ENCODE data around the gene GREB1.

The GREB1 gene

DNA sequence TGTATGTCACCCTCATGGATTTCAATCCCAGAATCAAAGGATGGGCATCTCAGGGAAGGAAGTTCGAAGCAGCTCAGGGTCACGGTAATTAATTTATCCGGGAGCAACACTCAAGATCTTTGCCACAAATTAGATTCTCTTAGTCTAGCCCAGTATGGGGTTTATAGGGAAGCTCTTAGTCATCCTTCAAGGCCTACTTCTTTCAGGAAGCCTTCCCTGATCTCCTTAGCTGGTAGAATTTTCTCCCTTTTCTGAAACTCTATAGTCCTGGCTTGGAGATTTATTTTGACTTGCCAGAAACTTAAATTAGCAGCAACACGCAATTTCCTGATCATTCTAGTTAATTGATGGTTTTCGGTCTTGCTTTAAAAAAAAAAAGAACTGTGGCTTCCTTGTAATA, 20.5 kb upstream of the GREB1 start:
- no peak for DNase-seq

DNA sequence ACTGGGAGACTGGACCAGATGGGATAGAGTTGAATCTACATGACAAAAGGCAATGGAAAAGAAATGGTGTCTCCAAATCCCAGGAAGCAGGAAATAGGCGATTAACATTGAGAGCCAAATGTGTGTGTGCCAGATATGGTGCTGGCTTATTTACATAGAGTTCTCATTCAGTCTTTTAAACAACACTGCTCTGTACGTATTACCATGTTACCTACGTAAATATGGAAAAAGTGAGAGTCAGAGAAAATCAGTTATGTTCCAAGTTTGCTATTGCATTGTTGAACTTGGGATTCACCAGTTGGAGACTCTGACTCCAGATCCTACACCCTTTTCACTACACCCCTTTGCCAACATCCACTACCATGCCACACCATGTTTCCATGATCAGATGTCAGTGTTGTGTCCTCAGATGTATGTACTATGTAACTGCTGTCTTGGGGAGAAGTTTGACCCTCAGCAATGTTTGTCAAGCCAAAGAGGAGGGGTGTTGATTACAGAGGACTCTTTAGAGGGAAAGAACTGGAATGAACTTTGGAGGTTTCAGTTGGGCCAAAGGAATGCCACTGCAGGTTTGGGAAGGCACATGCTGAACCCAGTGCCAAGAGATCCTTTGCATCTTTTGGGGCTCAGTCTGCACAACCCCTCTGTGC, 19.6 kb upstream of the GREB1 start:
- no peak for DNase-seq

DNA sequence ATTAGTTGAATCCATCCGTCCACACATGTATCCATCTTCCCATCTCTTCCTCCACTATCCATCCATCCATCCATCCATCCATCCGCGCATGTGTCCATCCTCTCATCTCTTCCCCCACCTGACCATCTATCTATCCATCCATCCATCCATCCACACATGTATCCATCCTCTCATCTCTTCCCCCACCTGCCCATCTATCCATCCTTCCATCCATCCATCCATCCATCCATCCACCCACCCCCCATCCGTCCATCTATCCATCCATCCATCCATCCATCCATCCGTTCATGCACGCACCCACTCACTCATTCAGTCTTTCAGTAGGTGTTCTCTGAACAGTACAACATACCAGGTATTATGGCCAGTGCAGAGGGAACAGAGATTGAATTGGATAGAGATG, 18.9 kb upstream of the GREB1 start:
- DNase-seq, result no peak

DNA sequence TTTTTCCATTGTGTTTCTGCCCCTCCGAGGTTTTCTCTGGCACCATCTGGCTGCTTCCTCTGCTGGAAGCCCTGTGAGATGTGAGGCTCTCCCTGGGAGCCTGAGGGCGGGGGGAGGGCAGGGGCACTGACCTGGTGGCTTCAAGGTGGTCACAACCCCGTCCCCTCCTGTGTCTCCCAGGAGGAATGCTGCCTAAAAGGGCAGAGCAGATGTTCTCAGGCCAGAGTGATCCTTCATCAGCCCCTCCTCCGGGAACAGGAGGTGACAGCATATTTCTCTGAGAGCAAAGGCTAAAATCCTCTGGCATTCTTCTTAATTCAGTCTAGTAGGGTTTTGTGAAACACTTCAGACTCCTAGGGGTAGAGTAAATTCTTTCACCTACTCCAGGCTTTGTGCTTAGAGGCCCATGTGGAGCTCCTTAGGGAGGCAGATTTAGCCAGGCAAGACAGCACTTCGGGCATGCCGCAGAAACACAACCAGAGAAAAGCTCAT, 18.3 kb upstream of the GREB1 start:
- DNase-seq, result no peak

DNA sequence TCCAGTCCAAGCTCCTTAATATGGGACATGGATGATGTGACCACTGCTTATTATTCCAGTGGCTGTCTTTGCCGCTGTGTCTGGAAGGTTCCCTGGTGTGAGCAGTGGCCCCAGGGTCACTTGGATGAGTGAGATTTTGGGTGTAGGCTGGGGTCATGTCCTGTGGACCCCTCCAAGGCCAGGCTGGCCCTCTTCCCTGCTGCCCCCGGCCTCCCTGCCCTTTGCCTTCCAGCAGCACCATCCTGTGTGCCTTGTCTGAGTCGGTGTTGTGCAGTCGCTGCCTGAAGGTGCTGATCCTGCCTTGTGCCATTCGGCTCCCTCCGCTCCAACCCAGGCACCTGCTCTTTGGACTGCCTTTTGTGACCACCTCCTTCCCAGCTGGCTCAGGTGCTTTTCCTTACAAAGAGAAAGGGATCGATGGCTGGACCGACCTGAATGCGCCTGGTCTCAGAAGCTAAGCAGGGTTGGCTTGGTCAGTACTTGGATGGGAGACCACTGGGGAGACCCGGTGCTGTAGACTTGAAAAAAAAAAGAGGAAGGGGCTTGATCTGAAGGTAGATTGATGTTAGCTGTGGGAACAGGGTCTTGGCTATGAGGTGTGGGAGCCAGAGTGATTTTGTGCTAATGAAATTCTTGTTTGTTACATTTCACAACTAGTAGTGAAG, 16.7 kb upstream of the GREB1 start:
- no peak for DNase-seq

DNA sequence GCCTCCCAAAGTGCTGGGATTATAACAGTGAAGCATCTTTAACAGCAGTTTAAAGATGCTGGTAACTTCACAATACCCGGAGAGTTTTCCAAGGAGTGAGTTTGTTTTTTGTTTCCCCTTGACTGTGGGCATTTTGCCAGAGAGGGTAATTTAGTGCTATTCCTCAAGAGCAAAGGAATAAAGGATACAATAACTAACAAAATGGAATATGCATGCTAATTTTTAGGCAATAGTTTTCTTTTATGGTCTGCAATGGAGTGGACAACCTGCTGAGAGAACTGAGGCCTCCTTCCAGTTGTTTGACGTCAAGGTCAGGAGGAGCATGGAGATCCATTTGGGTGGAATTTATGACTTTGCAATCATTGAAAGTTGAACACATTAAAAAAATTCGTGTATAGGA, 15.9 kb upstream of the GREB1 start:
- DNase-seq, result no peak

DNA sequence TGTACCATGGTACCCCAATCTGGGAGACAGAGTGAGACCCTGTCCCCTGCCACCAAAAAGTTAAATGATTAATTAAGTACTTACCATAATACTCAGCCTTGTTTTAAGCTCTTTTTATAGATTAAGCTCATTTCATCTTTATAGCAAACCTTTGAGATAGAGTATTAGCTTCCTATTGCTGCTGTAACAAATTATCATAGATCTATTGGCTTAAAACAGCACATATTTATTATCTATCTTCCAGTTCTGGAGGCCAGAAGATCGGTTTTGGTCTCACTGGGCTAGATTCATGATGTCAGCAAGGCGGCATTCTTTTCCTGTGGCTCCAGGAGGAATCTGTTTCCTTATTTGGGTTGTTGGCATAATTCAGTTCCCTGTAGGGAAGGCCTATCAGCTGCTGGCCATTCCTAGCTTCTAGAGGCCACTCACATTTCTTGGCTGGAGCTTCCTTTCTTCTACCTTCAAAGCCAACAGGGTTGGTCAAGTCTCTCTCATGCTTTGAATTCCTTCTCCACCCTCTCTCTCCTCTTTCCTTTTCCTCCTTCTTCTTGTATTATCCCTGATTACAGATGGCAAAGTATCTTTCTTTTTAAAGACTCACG, 13.7 kb upstream of the GREB1 start:
- no peak for DNase-seq

DNA sequence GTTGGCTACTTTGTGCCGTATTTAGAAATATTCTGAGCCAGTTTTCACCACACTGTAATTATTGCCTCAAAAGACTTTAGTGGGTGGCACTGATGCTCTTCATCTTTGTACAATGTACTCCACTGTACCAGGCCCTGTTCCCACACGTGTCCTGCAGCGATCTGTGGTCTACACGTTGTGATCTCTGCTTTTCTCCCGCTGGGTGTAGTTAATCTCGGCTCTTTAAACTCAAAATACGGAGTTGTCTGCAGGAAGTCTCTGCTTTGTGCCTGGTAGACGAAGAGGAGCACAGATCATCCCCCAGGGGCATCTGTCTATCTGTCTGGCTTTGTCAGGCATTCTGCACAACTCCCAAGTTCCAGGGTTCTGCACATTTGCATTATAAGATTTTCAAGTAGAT, 12.1 kb upstream of the GREB1 start:
- no peak for DNase-seq

DNA sequence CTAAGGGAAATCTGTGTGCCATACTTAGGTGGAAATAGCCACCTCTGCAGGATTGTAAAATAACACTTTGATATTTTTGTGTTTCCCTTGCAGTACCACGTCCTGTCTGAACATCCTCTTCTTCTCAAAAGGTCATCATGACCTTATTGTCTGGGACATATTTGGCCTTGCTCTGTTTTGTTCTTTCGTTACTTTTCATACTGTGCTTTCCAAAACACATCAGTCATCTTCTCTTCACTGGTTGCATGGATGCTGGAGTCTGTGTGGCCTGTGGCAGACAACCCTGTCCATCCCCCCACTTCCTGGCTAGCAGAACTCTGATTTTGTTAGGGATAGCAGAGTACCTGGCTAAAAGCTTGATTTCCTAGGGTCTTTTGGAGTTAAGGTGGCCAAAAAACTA, 9.4 kb upstream of the GREB1 start:
- DNase-seq, result no peak

DNA sequence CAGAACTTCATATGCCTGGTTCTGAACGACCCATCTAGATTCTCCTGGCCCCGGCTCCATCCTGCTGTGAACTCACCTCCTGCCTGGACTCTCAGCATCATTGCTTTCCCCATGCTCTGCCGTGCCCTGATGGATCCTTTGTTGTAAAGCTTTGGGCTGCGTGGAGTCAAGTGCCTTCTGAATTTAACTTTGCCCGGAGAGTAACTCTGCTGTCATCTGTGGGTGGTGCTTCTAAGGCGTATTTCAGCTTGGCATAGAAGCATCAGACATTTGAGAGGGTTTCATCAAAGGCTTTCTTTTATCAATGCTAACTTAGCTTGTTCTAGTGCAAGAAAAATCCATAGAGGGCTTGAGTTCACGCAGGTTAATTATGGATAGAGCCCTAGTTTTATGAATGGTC, 8.1 kb upstream of the GREB1 start:
- DNase-seq, result no peak

DNA sequence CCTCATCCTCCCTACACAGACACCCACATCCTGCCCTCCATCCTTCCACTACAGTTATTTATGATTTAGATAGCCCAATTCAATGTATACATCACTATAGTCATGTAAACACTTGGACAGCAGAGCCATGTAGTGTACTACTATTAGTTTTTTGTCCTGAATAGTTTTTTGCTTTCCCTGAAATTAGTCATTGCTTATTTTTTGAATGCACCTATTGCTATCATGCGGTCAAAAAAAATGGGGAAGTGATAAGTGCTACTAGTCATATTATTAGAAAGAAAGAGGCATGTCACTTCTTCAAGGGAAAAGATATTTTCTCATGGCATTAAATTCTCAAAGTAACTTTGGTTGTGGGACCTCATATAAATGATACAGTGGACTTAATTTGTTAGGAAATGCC, 6.8 kb upstream of the GREB1 start:
- DNase-seq, result no peak

DNA sequence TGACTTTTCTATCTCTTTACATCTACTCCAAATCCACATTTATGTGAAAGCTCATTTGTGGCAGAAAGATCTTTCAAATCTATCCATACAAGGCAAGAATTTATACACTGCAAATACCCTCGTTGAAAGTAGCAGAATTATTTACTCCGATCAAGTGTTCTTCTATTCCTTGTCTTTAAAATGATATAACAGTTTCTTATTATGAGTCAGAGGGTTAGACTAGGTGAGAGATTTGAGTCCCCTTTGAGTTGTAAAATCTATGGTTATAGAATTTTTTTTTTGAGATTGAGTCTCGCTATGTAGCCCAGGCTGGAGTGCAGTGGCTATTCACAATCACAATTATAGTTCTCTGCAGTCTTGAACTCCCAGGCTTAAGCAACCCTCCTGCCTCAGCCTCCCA, 5.6 kb upstream of the GREB1 start:
- no peak for DNase-seq

DNA sequence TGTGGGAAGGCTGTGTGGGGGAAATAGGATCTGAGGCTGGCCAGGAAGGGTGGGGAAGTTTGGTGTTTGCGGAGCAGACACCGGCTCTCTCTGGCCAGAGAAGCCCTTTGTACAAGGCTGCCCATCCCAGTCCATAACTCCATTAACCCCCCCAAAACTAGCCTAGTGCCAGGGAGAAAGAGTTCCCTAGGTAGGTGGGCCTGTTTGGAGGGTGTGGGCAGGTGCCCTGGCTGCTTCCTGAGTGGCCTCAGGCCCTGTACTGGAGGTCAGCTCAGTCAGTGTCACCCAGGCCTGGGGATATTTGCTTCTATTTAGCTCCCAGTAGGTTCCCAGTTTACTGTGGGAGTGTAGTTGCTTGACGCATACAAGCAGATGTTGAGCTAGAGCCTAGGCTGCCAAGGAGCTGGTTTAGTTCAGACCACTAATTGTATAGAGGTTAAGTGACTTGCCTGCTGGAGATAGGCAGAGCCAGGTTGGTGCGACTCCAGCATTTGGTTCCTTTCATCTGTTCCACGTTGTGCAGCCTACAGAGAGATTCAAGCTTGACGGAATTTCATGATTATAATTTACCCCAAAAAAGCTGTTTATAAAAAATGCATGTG, 2.9 kb upstream of the GREB1 start:
- DNase-seq, result no peak

DNA sequence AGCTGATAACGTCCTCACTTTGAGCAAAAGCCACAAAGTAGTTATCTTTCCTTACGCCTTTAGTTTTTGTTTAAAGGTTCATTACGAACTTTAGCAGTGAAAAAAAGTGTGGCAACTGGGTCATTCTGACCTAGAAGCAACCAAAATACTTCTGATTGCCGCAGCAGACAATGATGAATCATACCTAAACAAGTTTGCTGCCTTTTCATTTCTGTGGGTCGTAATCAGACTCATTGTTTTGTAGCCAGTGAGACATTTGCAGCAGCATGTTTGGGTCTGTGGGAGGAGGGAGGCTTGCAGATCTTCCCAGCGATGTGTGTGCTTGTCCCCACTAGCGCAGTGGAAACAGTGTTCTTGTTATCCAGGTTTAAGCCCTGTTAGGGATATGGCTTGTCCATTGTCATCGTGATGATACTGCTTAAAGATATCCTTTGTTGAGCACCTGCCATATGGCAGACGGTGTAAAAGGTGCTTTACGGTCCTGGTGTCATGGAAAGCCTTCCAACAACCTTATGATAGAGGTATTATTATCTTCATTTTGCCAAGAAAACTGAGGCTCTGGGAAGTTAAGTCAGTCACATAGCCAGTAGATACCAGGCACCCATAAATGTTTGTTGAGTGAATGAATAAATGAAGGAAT, 1.3 kb upstream of the GREB1 start:
- DNase-seq, result no peak

DNA sequence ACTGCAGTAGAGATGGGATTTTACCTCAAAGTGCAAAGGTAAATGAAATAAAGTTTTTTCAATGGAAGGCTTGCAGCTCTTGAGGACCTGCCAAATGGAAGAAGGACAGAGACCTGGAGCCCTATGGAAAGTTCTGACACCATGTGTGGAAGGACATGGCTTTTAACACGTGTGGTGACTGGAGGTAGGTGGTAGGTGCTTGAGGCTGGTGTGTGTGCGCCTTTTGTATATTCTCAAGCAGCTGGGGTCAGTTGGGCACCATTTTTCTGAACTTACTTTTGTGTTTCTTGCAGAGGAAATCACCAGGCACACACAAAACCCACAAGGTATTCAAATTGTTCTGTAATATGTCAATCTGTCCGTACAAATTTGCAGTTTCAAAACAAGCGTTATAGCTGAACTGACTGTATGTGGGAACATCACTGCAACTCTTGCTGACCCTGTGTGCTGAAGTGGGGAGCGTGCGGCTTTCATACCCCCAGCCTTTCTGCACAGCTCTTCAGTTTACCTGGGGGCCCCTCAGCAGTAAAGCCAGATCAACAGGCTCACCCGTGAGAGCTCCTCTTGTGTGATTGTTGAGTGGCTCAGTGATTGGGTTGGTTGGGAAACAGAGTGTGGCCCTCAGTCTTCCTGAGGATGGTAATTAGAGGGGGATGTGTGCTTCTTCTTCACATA, 363 bp downstream of the GREB1 start:
- DNase-seq, result no peak

DNA sequence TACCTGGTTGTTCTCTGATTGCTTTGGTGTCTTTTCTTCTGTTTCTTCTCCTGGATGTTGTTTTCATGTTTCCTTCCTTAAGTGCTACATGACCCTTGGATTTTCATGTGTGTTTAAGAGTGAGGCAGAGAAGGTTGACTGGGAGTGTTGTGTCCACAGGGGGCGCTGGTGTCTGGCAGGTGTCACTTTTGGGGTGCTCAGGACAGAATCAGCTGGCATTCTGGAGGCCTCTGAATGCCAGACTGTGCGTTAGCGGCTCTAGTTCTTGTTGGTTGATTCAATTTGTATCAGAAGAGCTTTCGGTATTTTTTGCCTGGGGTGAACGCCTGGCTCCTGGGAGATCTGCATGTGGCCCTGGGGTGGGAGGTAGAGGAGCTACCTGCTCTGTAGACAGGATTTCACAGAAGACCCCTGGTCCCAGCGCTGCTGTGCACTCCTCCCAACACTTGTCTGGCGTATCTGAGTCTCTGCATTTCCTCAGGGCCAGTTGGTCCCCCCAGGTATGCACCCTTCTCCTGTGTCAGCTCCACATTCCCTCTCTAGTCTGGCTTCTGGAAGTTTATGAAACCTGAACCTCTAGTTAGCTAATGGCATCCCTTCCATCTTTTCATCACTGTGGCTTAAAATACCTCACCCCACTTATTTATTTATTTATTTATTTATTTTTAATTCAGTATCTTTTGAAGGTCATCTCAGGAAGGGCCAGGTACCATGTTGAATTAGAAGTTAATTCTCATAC, 1.1 kb downstream of the GREB1 start:
- DNase-seq, result no peak

DNA sequence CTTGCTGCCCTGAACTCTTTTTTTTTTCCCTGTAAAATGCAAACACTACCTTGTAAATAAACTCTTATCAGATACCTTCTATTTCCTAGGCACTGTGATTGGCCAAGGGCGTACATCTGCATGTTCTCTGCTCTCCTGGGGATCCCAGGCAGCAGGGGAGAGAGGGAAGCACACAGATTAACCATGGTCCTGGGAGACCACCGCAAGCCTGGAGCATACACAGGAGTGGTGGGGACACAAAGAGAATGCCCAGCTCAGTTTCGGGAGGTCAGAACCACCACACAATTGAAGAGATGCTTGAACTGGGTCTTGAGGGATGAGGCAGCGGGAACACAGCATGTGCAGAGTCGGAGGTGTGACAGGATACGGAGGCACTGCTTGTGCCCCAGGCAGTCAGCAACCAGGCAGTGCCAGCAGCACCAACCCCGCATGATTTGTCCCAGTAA, 2.1 kb downstream of the GREB1 start:
- DNase-seq, result no peak

DNA sequence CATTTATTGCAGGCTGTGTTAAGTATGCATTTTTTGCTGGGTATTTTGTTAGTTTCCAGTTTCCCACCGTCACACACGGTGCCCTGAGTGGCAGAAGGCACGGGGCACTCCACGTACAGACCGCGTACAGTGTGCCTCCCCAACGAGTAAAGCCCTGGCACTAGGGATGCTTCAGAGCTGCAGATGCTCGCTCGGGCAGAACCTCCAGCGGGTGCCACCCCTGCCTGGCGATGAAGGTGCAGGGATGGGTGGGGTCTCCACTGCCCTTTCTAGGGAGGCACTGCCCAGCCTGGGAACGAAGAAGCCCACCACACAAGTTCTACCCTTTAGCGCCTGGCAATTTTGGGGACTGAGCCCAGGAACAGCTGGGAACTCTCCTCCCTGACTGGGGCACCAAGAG, 4.1 kb downstream of the GREB1 start:
- DNase-seq, result no peak

DNA sequence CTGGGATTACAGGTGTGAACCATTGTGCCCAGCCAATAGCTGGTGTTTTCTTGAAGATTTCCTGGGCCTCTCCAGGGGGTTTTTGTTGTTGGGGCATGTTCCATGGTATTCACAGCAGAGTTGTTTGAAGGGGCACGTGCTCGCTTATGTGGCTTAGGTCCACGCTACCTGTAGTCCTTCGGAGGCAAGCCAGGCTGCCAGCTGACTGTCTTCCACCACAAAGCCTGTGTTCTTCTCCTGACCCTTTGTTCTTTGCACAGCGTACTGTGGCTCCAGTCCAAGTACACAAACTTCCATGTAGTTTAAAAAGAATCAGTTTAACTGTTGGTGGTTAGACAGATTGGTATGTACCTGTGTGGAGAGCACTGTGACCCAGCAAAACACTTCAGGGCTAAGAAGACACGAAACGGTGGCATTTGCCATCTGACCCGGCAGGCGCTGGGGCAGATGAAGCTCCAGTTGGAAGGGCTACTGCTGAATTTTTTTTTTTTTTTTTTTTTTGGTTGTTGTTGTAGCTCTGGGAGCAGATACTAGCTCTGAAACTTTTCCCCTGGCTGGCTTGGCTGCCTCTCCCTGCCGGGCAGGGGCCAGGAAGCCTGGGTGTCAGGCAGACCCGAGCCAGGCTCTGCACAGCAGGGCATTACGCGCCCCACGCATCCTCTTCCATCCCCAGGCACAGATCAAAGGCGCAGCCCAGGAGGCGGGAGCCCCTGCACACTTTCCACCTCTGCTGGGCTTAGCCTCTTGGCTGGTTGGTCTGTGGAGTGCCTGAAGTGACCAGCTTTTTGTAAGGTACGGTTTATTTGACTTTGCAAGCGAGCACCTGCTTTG, 5.7 kb downstream of the GREB1 start:
- no peak for DNase-seq

DNA sequence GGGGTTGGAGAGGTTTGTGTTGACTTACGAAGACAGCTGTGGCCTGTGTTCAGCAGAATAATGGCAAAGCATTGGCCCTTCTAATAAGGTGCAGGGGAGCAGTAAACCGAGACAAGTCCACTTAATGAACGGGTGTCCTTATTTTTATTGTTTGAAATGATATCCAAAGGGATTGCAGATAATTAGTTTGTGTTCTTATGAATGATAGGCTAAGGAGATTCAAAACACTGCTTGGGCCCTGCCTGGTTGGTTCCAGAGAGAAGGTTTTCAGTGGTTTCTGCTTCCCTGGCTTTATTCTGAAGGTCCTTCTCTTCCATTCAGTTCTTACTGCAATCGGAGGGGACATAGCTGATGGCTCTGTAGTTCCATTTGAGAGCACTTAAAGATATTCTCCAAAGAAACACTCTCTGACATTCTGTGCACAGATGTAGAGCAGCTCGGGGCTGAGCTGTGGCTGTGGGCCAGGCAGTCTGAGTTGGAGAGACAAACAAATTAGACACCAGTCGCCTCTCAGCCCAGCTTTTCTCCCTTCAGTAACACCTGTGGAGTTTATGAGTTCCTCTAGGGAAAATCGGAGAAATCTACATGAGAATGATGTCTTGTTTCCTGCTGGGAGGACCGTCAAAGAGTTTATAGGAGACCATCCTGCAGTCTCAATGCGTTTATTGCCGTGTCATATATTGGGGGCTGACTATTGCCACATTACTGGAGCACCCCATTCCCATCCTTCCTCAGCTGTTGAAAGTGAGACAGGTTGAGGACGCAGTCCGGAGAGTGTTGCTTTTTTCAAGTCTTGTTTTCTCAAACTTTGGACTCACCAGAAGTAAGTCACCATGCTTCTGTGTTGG, 6.5 kb downstream of the GREB1 start:
- no peak for DNase-seq

All from activated CD4-positive, alpha-beta T cell treated with anti-CD3 and anti-CD28 coated beads for 1 hour (primary cell).